Measurements from ENCODE around the gene ATG16L1. TPM values are rescaled to one million over a fixed set of nuclear protein-coding genes. Genes with fewer than 3 reads are reported as not detected.

The ATG16L1 gene
- total RNA-seq, 1 experiment from 2014 or later = 26.4 TPM

DNA sequence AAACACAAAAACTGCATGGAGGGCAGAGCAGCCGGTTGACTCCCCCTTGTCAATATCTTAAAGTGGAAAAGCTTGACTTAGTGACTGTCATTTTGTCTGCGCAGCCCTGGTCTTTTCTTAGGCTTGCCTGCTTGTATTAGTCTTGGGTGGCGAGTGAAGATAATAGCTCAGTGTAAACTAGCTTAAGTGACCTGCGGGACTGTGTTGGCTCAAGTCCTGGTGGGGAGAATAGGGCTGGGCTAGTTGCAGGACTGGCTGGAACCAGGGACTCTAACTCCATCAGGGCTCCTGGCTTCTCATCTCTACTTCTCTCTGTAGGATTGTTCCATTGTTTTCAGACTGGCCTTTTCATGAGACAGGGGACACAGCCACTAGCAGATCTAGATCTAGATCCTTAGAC, 8.1 kb upstream of the ATG16L1 start:
- H3K9me3 Mint-ChIP-seq (ENCODE audit: unreplicated experiment) = no peaks in the 10 kb centered on the region
- ChIA-PET CTCF (interaction anchor here (0.6 to 1.0 kb wide), 2 partner anchors 34 to 251 kb away, joined by 3 read pairs; no protein-coding TSS in a partner anchor), POLR2A (interaction anchor here (0.7 to 1.9 kb wide), 3 partner anchors 7 to 494 kb away, joined by 3 to 4 read pairs (median 3); partner anchors contain the start of gene ATG16L1)
- BruUV-seq (replicated peaks) = no TSS peak
- no peak for DNase-seq (ENCODE audit: unreplicated experiment)
- no peak overlapping the region for H3K4me3 Mint-ChIP-seq (ENCODE audit: unreplicated experiment)
- no peaks in the 10 kb centered on the region for H3K27me3 Mint-ChIP-seq (ENCODE audit: insufficient read depth, unreplicated experiment)
- peaks cover 18% of the 10 kb centered on the region for H3K4me1 Mint-ChIP-seq (ENCODE audit: insufficient read depth, unreplicated experiment)
- no peak overlapping the region for H3K27ac Mint-ChIP-seq (ENCODE audit: low read depth, unreplicated experiment)
- intact Hi-C loops (cut with micrococcal nuclease) = no loop called here
- peaks cover 6% of the 10 kb centered on the region for H3K36me3 Mint-ChIP-seq (ENCODE audit: insufficient read depth, unreplicated experiment)
- TF ChIP-seq, protein P1, sequence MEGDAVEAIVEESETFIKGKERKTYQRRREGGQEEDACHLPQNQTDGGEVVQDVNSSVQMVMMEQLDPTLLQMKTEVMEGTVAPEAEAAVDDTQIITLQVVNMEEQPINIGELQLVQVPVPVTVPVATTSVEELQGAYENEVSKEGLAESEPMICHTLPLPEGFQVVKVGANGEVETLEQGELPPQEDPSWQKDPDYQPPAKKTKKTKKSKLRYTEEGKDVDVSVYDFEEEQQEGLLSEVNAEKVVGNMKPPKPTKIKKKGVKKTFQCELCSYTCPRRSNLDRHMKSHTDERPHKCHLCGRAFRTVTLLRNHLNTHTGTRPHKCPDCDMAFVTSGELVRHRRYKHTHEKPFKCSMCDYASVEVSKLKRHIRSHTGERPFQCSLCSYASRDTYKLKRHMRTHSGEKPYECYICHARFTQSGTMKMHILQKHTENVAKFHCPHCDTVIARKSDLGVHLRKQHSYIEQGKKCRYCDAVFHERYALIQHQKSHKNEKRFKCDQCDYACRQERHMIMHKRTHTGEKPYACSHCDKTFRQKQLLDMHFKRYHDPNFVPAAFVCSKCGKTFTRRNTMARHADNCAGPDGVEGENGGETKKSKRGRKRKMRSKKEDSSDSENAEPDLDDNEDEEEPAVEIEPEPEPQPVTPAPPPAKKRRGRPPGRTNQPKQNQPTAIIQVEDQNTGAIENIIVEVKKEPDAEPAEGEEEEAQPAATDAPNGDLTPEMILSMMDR (IDR thresholded peaks at IDR 0.05; ENCODE audit: unreplicated experiment) = no peak

DNA sequence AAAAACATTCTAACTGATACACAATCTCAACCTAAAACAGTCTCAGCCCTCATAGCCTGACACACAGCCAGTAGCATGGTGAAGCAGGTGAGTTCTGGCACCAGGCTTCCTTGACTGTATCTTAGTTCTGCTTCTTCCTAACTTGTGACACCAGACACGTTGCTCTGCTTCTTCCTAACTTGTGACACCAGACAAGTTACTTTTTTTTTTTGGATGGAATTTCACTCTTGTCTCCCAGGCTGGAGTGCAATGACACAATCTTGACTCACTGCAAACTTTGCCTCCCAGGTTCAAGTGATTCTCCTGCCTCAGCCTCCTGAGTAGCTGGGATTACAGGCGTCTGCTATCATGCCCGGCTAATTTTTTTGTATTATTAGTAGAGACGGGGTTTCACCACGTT, 6.7 kb upstream of the ATG16L1 start:
- TF ChIP-seq, protein P1 (IDR thresholded peaks at IDR 0.05; ENCODE audit: unreplicated experiment) = no peak
- POLR2A ChIA-PET = interaction anchor here (0.7 to 1.4 kb wide), 2 partner anchors 231 to 546 kb away, joined by 3 to 7 read pairs; no protein-coding TSS in a partner anchor
- Mint-ChIP-seq H3K27me3 (ENCODE audit: insufficient read depth, unreplicated experiment) (no peaks in the 10 kb centered on the region), H3K4me1 (ENCODE audit: insufficient read depth, unreplicated experiment) (peaks cover 18% of the 10 kb centered on the region), H3K27ac (ENCODE audit: low read depth, unreplicated experiment) (no peak overlapping the region), H3K4me3 (ENCODE audit: unreplicated experiment) (no peak overlapping the region), H3K36me3 (ENCODE audit: insufficient read depth, unreplicated experiment) (peaks cover 6% of the 10 kb centered on the region), H3K9me3 (ENCODE audit: unreplicated experiment) (no peaks in the 10 kb centered on the region)
- DNase-seq (ENCODE audit: unreplicated experiment) = peak; percentile 28
- CTCF ChIA-PET = no interaction called here
- intact Hi-C loops (cut with micrococcal nuclease) = no loop called here
- no TSS peak for BruUV-seq (replicated peaks)

DNA sequence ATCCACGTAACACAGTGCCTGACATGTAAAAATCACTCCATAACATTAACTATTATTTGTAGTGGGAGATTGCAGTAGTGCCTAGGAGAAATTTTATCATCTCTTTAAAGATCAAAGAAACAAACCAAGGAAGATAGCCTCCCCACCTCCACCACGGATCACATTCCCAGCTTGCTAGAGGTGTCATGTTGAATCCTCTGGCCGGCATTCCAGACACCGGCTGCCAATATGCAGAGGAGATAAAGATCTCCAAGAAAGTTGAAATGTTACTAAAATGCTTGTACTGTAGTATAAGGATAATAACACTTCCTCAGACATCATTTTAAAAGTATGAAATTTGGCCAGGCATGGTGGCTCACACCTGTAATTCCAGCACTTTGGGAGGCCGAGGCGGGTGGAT, 6.1 kb upstream of the ATG16L1 start:
- DNase-seq (ENCODE audit: unreplicated experiment) = no peak

DNA sequence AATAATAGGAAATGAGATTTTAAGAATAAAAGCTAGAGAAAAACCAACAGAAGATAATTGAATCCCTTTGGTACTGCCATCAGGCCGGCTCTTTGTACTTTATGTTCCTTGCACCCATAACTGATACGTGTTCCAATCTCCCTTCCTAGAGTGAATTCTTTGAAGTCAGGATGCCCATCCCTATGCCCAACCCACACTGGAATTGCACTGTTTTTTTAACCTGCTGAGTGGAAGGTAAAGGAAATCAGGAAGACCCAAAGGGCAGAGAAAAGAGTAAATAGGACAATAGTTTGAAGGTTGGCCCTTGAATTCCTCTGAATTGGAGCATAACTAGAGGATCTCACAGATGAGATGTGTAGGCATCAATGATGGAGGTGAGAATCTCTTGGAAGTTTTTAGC, 4.4 kb upstream of the ATG16L1 start:
- H3K27ac Mint-ChIP-seq (ENCODE audit: low read depth, unreplicated experiment) = peak overlapping the region; percentile 13
- CTCF ChIA-PET = interaction anchor here (0.5 to 1.6 kb wide), 2 partner anchors 391 to 485 kb away, joined by 3 to 5 read pairs; no protein-coding TSS in a partner anchor
- TF ChIP-seq, protein P1 (IDR thresholded peaks at IDR 0.05; ENCODE audit: unreplicated experiment) = no peak
- H3K4me1 Mint-ChIP-seq (ENCODE audit: insufficient read depth, unreplicated experiment) = peaks cover 12% of the 10 kb centered on the region
- POLR2A ChIA-PET = interaction anchor here (1.3 to 2.0 kb wide), 3 partner anchors 12 to 38 kb away, joined by 3 to 6 read pairs (median 5); no protein-coding TSS in a partner anchor
- TSS peak; percentile 62 for BruUV-seq (replicated peaks)
- intact Hi-C loops (cut with micrococcal nuclease) = no loop called here
- peak; percentile 26 for DNase-seq (ENCODE audit: unreplicated experiment)
- H3K27me3 Mint-ChIP-seq (ENCODE audit: insufficient read depth, unreplicated experiment) = no peaks in the 10 kb centered on the region
- H3K36me3 Mint-ChIP-seq (ENCODE audit: insufficient read depth, unreplicated experiment) = no peaks in the 10 kb centered on the region
- H3K4me3 Mint-ChIP-seq (ENCODE audit: unreplicated experiment) = no peak overlapping the region
- no peaks in the 10 kb centered on the region for H3K9me3 Mint-ChIP-seq (ENCODE audit: unreplicated experiment)

More for the DNA sequence above, 6.1 kb upstream of the ATG16L1 start:
- BruUV-seq (replicated peaks) = no TSS peak
- Mint-ChIP-seq H3K4me1 (ENCODE audit: insufficient read depth, unreplicated experiment) (peaks cover 18% of the 10 kb centered on the region), H3K27ac (ENCODE audit: low read depth, unreplicated experiment) (no peak overlapping the region), H3K4me3 (ENCODE audit: unreplicated experiment) (no peak overlapping the region), H3K36me3 (ENCODE audit: insufficient read depth, unreplicated experiment) (peaks cover 6% of the 10 kb centered on the region), H3K27me3 (ENCODE audit: insufficient read depth, unreplicated experiment) (no peaks in the 10 kb centered on the region), H3K9me3 (ENCODE audit: unreplicated experiment) (no peaks in the 10 kb centered on the region)
- POLR2A ChIA-PET = interaction anchor here (1.4 kb wide), 1 partner anchor 546 kb away, joined by 3 read pairs; no protein-coding TSS in a partner anchor
- TF ChIP-seq, protein P1 (IDR thresholded peaks at IDR 0.05; ENCODE audit: unreplicated experiment) = no peak
- intact Hi-C loops (cut with micrococcal nuclease) = no loop called here
- CTCF ChIA-PET = no interaction called here

Data from MCF 10A (cell line).